HG02588 (cell line): ENCODE results near the gene KDM8.
"Not testable (repeated sequence)": the region's sequence is repeated elsewhere in the genome, so short reads cannot be mapped to it uniquely, and the experiment has no call there.

Experiments used
- ATAC-seq: cut with Tn5 transposase; IDR thresholded peaks from one replicate; pipeline ENCODE4 v1.9.1; 2021; ENCODE audit warnings: mild to moderate bottlenecking, moderate library complexity; ENCODE audit not compliant: unreplicated experiment

KDM8 gene

DNA sequence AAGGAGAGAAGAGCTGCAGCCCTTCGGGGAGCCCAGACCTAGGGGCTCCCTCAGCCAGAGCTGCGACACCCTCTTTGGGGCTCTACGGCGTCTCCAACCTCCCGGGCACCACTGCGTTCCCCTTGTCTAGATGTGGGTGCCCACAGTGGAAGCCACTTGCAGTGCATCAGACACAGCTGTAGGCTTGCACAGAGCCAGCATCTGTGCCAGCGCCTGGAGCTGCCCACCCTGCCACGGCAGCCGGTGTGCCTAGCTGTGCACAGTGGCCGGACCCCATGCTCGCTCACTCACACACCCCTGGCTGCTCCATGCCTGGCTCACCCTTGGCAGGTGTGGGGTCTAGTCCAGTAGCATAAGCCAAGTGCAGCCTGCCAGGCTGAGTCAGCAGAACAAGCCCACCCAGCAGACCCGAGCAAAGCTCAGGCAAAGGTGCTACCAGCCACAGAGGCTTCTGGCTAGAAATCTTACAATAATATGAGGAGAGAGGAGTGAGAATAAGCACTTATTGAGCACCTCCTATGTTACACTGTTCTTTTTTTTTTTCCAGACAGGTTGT lies 12.9 kb upstream of the KDM8 start:
- no peak for ATAC-seq

DNA sequence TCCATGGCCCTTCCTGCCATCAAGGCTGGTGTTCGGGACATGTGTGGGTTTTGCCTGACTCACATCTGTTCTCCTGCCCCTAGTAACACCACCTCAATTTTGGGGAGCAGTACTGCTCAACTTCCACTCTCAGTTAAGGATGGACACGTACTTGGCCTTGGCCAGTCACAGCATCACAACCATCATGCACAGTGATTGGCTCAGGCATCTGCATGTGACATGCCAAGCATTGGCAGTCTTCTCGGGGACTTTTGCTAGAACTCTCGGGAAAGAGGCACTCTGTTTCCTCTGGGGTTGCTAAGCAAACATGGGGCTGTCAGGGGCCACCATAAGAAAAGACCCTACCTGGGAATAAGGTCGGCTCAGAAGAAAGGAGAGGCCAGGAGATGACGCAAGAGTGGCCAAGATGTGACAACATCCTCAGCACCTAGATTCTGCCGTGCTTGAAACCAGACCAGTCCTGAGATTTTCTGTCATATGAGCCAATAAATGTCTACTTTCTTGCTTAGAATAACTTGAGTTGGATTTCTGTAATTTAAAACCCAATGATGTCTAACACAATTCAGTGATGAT lies 11.9 kb upstream of the KDM8 start:
- ATAC-seq = no peak

DNA sequence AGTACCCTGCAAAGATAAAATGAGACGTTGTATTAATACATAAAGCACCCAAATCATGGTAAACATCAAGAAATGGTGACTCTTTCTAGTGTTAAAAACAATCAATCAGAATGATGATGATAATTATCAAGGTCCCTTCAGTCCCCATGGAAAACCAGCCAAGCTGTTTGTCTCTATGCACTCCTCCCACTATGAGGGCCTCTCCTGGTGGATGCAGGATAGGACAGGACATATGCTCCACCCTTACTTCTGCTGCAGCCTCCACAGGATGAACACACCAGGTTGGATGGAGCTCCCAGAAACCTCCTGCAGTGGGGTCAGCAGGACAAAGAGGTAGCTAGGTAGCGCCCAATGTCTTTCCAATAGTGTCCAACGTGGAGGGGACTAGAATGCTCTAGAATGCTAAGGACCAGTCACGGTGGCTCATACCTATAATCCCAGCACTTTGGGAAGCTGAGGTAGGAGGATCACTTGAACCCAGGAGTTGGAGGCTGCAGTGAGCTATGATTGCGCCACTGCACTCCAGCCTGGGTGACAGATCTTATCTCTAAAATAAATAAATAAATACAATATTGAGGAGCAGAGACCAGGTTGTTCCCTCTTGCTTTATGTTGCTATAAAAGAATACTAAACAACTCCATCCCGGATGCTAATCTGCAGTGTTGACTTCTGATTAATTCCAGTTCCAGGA lies 9.9 kb upstream of the KDM8 start:
- ATAC-seq = no peak

DNA sequence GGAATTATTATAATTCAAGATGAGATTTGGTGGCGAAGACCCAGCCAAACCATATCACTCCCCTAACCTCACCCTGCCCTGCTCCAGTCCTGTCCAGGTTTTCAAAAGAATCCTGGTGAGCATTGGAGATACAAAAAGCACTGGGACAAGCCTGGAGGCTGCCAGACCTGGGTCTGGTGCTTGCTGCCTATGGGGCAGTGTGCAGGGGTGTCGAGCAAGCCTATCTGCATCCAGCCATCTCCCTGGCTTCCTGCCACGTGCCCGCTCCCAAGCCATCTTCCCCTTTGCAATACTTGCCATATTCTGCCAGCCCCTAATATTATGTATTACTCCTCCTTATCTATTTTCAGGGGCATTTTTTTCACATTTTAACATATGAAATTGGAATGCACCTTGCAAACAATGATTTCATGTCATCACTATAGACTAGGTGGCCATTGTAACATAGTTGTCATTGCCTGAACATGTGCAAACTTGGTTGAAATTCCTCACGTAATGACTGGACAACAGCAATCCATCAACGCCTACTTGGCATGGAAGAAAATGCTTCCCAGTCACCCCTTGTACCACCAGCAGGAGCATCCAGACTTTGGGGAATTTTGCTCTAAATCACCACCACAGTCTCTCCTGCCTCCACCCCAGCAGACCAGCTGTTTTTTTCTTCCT lies 8.1 kb upstream of the KDM8 start:
- ATAC-seq = no peak

DNA sequence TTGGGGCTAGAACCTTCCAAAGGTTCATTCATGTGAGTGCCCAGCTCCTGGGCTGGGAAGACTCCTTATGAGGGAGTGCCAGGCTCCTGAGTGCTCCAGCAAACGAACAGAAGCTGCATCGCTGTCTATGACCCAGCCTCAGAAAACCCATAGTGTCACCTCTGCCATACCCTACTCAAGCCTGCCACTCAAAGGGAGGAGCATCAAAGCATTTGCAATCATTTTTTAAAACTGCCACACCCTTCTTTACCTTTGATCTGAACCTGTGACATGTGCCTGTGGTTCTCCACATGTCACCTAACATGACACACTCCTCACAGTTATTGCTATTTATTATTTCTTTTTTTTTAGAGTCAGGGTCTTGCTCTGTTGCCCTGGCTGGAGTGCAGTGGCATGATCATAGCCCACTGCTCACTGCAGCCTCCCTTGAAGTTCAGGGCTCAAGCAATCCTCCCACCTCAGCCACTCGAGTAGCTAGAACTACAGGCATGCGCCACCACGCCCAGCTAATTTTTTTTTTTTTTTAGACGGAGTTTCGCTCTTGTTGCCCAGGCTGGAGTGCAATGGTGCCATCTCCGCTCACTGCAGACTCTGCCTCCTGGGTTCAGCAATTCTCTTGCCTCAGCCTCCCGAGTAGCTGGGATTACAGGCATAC lies 7.3 kb upstream of the KDM8 start:
- no peak for ATAC-seq

DNA sequence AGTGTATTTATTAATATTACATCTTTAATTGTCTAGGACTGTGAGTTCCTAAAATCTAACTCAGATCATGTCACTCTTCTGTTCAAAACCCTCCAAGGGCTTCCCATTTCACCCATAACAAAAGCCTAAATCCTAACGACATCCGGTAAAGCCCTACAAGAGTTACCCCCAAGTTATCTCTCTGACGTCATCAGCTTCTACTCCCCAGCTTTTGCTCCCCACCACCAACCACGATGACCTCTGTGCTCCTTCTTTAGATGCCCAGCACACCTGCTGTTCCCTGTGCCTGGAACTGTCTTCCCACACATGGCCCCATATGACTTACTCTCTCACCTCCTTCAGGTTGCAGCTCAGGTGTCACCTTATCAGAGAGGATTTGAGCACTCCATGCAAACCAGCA lies 6.3 kb upstream of the KDM8 start:
- ATAC-seq = no peak

DNA sequence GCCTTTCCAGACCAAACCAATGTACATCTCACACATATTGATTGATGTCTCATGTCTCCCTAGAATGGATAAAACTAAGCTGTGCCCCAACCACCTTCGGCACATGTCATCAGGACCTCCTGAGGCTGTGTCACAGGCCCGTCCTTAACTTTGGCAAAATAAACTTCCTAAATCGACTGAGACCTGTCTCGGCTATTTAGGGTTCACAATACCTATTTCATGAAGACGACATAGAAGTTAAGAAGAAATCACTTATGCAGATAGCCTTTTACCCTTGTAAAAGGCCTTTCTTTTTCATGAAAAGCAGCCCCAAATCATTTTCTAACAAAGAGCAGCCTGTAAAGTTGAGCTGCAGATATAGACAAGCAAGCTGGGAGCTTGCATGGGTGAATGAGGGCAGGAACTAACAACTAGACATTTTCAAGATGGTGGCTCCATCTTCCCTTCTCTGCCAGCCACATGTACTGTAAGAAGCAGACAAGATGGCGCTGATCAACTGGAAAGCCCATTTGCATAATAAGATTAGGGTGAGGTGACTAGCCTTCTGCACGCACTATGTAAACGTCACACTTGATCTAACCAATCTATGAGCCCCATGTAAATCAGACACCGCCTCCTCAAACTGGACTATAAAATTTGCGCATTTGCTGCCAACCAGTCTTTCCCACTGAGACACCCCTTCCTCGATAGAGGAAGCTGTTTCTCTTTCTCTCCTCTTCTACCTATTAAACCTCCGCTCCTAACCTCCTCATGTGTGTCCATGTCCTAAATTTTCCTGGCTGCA lies 4.7 kb upstream of the KDM8 start:
- no peak for ATAC-seq

DNA sequence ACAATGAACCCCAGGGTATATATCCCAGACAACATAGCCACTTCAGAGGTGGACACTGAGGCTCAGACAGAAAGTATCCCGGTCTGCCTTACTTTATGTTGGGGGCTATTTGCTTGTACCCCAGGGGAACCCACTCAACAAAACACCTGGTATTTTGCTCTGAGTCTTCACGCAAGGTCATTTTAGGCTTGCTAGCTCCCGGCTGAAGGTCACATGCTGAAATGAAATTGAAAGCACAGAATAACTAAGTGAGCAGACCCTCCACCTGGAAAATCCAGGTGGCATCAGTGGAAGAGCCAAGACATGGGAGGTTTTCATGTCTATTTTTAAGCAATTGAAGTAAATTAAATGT lies 4.1 kb upstream of the KDM8 start:
- ATAC-seq = no peak

DNA sequence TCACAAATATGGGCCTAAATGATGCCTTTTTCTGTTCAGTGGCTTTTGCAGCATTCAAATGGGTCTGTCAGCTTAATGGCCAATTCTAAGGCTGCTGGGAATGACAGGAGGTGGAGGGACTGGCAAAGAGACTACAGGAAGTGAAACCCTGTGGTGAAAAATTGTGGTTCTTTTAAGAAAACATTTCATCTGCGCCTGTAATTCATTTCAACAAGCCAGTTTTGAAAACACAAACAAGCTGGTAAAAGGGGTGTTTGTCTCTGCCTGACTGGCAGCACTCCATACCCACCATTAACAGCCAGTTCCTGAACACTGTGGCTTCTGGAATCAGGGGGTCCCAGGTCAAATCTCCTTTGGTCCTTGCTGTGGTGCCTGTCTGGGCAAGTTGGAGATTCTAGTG lies 3.6 kb upstream of the KDM8 start:
- ATAC-seq = no peak

DNA sequence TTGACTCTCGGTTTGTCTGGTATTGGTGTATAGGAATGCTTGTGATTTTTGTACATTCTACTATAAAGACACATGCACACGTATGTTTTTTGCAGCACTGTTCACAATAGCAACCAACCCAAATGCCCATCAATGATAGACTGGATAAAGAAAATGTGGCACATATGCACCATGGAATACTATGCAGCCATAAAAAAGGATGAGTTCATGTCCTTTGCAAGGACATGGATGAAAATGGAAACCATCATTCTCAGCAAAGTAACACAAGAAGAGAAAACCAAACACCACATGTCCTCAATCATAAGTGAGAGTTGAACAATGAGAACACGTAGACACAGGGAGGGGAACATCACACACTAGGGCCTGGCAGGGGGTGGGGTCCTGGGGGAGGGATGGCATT lies 2.4 kb upstream of the KDM8 start:
- not testable (repeated sequence) for ATAC-seq

DNA sequence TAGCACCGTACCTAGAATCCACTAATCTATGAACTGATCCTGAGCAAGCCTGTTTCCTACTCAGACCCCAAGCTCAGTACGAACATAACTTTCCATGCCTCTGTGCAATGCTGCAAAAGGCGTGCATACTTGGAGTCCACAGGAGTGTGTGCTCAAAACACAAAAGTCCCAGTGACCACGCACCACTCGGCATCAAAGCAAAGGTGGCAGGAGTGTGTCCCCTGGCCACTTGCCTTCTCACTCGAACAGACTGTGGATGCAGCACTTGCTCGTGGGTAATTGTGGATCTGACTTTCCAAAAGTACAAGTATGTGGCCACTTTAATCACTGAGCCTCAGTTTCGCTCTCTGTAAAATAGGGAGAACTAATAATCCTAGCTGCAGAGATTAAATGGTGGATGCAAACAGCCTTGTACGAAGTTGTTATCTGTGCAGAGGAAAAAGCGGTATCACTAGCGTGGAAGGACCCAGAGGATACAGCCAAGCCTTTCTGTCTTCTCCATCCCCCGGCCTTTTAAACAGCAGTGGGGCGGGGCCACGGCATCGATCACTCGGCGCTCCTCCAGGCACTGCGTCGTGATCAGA lies 311 bp upstream of the KDM8 start:
- peak; percentile 61 for ATAC-seq

DNA sequence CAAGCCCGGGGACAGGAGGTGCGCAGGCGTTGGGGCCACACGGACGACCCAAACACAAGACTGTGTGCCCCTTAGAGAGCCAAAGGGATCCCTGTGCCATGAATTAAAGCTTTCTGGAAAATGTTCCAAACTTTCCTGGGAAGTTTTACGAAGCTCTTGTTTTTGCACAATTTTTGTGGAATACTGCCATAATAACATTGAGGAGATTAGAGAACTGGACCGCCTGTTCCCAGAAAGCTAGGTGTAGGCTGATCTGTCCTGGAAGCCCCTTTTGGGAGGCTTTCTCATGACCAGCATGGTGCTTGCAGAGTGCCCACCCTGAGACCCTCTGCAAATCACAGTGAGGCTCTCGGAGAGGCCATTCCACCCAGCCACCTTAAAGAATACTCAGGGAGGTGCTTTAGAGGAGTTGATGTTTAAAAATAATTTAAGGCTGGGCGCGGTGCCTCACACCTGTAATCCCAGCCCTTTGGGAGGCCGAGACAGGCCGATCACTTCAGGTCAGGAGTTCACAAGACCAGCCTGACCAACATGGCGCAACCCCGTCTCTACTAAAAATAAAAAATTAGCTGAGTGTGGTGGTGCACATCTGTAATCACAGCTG lies 1.1 kb downstream of the KDM8 start:
- ATAC-seq = no peak

DNA sequence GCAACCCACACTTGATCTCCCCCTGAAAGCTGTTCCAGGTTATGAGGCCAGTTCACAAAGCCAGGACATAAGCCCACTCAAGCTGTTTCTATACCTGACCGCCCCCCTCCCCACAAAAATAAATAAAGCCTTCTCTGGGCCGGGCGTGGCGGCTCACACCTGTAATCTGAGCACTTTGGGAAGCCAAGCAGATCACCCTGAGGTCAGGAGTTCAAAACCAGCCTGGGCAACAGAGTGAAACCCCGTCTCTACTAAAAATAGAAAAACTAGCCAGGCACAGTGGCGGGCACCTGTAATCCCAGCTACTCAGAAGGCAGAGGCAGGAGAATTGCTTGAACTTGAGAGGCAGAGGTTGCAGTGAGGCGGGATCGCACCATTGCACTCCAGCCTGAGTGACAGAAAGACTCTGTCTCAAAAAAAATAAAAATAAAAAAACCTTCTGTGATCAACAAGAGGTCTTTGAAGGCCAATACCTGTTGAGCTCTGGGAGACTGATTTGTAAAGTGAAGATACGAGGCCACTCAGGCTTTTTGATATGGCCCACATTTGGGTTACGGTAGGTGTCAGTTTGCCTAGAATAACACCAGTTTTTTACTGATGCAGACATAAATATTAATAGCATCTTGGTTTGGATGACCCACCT lies 2.2 kb downstream of the KDM8 start:
- no peak for ATAC-seq

DNA sequence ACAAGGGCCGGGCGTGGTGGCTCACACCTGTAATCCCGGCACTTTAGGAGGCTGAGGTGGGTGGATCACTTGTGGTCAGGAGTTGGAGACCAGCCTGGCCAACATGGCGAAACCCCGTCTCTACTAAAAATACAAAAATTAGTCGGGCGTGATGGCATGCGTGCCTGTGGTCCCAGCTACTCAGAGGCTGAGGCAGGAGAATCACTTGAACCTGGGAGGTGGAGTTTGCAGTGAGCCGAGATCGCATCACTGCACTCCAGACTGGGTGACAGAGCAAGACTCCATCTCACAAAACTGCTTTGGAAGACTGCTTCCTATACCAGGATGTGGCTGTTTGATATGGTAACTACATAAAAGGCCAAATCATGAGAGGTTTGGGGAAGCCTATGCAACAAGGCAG lies 3.8 kb downstream of the KDM8 start:
- ATAC-seq = not testable (repeated sequence)

DNA sequence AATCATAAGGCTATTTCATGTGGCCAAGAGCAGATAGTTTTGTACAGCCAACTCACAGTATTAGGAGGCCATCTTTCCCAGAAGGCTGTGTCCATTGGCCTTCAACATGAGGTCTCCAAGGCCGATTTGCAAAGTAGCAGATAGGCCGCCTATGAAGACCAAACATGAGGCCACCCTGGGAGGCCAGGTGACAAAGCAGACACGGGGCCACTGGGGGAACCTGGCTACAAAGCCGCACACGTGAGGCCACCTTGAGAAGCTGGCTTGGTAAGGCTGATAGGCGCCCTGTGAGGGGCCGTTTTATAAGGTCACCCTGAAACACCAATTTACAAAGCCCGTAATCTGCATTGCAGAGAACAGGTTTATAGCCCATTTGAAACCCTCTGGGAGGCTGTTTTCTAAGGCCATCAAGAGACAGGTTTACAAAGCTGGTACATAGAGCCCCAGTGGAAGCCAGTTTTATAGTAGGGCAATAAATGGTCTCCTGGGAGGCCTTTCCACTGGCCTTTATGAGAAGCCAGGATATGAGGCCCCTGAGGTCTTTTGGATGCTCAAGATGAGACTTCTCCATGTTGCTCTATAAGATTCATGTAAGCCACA lies 4.9 kb downstream of the KDM8 start:
- no peak for ATAC-seq

DNA sequence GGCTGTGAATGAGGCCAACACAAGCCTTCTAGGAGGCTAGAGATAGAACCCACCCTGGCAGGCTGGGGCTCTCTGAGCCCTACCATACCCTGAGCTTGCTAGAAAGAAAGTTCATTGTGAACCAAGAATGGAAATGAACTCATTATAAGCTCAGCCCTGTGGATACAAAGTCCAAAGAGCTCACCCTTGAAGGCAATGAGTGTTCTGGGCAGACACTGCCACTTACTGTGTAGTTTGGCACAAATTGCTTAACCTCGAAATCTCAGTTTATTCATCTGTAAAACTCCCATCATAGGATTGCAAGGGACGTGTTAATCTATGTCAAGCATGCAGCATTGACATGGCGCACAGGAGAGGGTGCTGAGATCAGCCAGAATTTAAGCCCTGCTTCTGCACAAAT lies 5.5 kb downstream of the KDM8 start:
- ATAC-seq = no peak

DNA sequence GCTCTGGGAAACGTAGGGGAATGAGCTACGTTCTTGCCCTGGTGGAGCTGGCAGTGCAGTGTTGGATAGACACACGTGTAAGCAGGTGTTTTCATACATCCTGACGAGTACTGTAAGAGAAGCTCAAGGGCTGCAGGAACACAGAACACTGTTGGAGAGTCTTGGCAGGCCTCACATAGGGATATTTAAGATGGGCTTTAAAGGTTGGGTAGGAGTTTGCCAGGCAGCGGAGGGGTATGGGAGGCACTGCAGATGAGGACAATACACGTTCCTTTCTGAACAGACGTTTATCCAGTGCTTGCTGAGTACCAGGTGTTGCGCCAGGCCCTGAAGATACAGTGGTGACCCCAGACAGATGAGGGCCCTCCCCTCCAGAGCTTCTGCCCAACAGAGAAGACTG lies 6.3 kb downstream of the KDM8 start:
- ATAC-seq = no peak

DNA sequence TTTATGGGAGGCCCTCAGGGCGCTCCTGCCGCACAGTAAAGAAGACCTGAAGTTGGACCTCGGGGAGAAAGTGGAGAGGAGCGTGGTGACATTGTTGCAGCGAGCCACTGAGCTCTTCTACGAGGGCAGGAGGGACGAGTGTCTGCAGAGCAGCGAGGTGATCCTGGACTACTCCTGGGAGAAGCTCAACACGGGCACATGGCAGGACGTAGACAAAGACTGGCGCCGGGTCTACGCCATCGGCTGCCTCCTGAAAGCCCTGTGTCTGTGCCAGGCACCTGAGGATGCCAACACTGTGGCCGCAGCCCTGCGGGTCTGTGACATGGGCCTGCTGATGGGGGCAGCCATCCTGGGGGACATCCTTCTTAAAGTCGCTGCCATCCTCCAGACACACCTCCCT lies 6.8 kb downstream of the KDM8 start:
- no peak for ATAC-seq

DNA sequence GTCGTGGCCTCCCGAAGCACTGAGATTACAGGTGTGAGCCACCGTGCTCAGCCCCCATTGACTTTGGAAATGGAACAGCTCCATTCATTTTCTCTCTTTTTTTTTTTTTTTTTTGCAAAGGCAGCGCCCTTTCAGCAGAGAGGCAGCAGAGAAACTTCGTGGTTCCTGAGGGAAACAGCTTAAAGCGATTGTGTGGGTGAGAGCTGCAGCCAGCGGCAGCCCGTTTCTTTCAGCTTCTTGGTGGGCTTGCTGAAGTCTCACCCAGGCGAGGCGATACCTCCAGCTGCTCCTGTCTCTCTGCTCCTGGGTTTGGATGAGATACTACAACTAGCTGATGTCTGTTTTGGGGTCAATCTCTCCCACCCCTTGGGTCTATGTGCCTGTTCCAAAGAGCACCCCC lies 7.7 kb downstream of the KDM8 start:
- ATAC-seq = no peak
